RWPE1 (cell line): ENCODE data around the gene PGPEP1.

Experiments
- CTCF ChIA-PET: fragments of 350-600 bp; sonication (Branson Sonifier 250); formaldehyde crosslinking; extraction: SDS; loops from one replicate; lab custom pipeline; 2021; lab: Yijun Ruan, JAX
- POLR2A ChIA-PET: fragments of 400-600 bp; formaldehyde crosslinking; extraction: SDS; loops from one replicate; lab custom pipeline; 2020; ENCODE audit warnings: antibody characterized with exemption; ENCODE audit not compliant: low non-redundant PET; lab: Yijun Ruan, JAX
- DNase-seq: peaks from one replicate; pipeline ENCODE4 v3.0.0; 2012; ENCODE audit warnings: low spot score
- H3K27ac ChIP-seq: fragments of 450-650 bp; 2 replicates; pipeline ENCODE4 v1.5.1; 2017
- CTCF ChIP-seq: fragments of 450-650 bp; conservative IDR thresholded peaks from 2 replicates; pipeline ENCODE4 v1.5.1; 2017; ENCODE audit warnings: low read depth, mild to moderate bottlenecking

The PGPEP1 gene

GRCh38 chr19:18311502-18312091 lies 28.8 kb upstream of the PGPEP1 start:
- ChIA-PET POLR2A (no interaction called here), CTCF (no interaction called here)
- peak overlapping the region; percentile 97 for H3K27ac ChIP-seq
- no peak for TF ChIP-seq CTCF
- DNase-seq, result no peak

GRCh38 chr19:18312092-18312534 lies 28.3 kb upstream of the PGPEP1 start:
- no peak for TF ChIP-seq CTCF
- no peak for DNase-seq
- CTCF ChIA-PET, result no interaction called here
- H3K27ac ChIP-seq, result peak overlapping the region; percentile 97
- POLR2A ChIA-PET, result interaction anchor here (0.6 kb wide), 1 partner anchor 35 kb away, joined by 6 read pairs; no protein-coding TSS in a partner anchor

GRCh38 chr19:18313398-18313797 lies 27.0 kb upstream of the PGPEP1 start:
- ChIA-PET POLR2A (no interaction called here), CTCF (interaction anchor here (1.9 kb wide), 1 partner anchor 34 kb away, joined by 4 read pairs; no protein-coding TSS in a partner anchor)
- no peak for DNase-seq
- peak overlapping the region; percentile 97 for H3K27ac ChIP-seq
- TF ChIP-seq CTCF, result no peak

- POLR2A ChIA-PET, result interaction anchor here (0.6 kb wide), 1 partner anchor 34 kb away, joined by 4 read pairs; no protein-coding TSS in a partner anchor
Measured at GRCh38 chr19:18317961-18318800, 22.2 kb upstream of the PGPEP1 start.

GRCh38 chr19:18319591-18320135 lies 20.7 kb upstream of the PGPEP1 start:
- peak overlapping the region; percentile 66 for H3K27ac ChIP-seq
- ChIA-PET CTCF (interaction anchor here (0.6 kb wide), 1 partner anchor 91 kb away, joined by 3 read pairs; no protein-coding TSS in a partner anchor), POLR2A (interaction anchor here (3.6 kb wide), 1 partner anchor 39 kb away, joined by 40 read pairs; the partner anchor contains the start of gene JUND)
- TF ChIP-seq CTCF, result no peak
- no peak for DNase-seq

More at GRCh38 chr19:18317961-18318800, 22.2 kb upstream of the PGPEP1 start:
- peak overlapping the region; percentile 66 for H3K27ac ChIP-seq
- no peak for TF ChIP-seq CTCF
- DNase-seq, result no peak
- CTCF ChIA-PET, result interaction anchor here (0.9 to 1.0 kb wide), 2 partner anchors 41 to 66 kb away, joined by 3 read pairs; no protein-coding TSS in a partner anchor
